Ishikawa (cell line): ENCODE data around the gene ACVR1.

ENCODE experiments used
- CREB1 ChIP-seq: IDR thresholded peaks from 2 replicates; pipeline ENCODE4 v1.6.1; 2012; ENCODE audit warnings: low read depth
- EGR1 ChIP-seq: IDR thresholded peaks from 2 replicates; pipeline ENCODE4 v1.6.1; 2012
- EP300 ChIP-seq: IDR thresholded peaks from 2 replicates; pipeline ENCODE4 v1.6.1; 2012; ENCODE audit warnings: borderline replicate concordance
- TAF1 ChIP-seq: IDR thresholded peaks from 2 replicates; pipeline ENCODE4 v1.6.1; 2012; ENCODE audit warnings: low read depth, mild to moderate bottlenecking

GRCh38 chr2:157757500-157757899, 118.6 kb downstream of the ACVR1 start:
- TF ChIP-seq EP300 (no peak), EGR1 (no peak), TAF1 (no peak), CREB1 (no peak)
